DMS 273 (cell line): ENCODE data around the gene PLEKHM3.

Source experiments
- DNase-seq: peaks from one replicate; lab custom pipeline; 2025; ENCODE audit not compliant: unreplicated experiment; lab: John Stamatoyannopoulos, UW

PLEKHM3 gene

DNA sequence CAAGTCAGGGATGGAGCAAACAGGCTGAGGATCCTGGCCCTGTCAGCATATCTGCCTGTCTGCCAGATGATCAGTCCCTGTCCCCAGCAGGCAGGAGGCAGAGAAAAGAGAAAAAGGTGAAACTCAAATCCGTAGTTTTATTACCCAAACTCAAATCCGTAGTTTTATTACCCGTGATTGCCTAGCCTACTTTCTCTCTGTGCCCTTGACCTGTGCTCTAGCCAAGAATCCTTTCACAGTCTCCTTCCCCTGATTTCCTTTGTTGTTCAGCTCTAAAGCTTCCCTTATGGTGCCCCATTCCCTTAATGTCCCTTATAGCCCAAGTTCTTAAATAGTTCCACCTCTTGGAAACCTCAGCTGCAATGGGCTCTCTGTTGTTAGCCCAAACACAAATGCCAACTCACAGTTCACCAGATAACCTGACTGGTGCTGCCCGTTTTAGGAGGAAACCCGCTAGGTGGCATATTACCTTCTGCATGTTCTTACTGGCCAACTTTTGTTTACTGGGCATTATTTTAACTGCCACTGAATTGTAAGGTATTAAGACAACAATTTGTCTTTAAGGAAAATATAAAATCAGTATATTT is 130.0 kb downstream of the PLEKHM3 start:
- DNase-seq: no peak

GRCh38 chr2:207892716-207893402 is 132.5 kb downstream of the PLEKHM3 start:
- no peak for DNase-seq

- DNase-seq: no peak
Observed at GRCh38 chr2:207891086-207891844, 134.1 kb downstream of the PLEKHM3 start.

- DNase-seq: no peak
Observed at GRCh38 chr2:207887500-207887899, 137.8 kb downstream of the PLEKHM3 start.

GRCh38 chr2:207885010-207885409 is 140.3 kb downstream of the PLEKHM3 start:
- DNase-seq: no peak

GRCh38 chr2:207884127-207884526 is 141.2 kb downstream of the PLEKHM3 start:
- no peak for DNase-seq

DNA sequence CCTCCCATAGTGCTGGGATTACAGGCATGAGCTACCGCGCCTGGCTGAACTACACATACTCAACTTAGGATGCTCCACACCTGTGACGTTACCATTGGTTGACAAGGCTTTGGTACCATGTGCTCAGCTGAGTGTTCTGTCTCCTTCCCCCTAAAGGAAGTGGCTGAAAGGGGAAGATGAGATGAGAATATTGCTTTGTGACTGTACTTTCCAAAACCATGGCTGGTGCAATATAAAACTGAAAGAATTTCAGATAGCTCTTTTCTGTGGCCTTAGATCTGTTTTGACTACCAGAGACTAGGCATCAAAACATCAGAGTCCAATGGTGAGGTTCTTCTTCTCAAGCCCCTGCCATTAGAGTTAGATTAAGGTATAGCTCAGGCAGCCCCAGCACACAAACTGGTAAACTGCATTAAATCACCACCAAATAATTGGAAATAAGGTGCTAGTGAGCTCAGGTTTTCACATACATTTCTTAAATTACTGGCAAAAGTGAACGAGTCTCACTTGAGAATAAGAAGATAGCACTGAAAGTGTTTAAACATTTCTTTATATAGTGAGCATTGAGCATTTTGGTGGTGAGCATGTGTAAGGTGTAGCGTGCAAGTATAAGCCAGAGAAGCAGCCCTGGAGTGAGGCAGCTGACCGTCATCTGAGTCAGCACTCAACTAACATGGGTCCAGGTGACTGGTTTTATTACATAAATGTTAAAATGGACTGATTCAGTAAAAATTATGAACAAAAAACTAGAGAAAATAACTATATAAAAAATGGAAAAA is 142.1 kb downstream of the PLEKHM3 start:
- DNase-seq: no peak

- DNase-seq: no peak
Observed at GRCh38 chr2:207881902-207882301, 143.4 kb downstream of the PLEKHM3 start.

DNA sequence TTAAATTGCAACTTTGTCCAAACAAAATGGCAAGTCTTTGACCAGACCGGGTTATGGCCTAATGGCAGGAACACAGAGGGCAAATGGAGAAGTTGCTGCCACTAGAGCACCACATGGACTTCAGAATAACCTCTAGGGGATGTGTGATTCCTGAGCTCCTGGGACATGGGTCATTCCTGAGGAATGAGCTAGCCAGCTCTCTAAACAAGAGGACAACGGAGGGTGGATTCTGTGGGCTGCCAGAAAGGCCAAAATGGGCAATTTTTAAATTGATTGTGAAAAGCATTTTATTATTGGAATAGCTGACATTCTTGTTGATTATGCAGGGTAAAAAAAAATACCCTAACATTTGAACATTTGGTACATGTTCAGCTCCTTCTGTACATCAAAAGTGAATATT is 145.8 kb downstream of the PLEKHM3 start:
- DNase-seq: no peak

- DNase-seq: no peak
Observed at GRCh38 chr2:207876842-207877535, 148.3 kb downstream of the PLEKHM3 start.

DNA sequence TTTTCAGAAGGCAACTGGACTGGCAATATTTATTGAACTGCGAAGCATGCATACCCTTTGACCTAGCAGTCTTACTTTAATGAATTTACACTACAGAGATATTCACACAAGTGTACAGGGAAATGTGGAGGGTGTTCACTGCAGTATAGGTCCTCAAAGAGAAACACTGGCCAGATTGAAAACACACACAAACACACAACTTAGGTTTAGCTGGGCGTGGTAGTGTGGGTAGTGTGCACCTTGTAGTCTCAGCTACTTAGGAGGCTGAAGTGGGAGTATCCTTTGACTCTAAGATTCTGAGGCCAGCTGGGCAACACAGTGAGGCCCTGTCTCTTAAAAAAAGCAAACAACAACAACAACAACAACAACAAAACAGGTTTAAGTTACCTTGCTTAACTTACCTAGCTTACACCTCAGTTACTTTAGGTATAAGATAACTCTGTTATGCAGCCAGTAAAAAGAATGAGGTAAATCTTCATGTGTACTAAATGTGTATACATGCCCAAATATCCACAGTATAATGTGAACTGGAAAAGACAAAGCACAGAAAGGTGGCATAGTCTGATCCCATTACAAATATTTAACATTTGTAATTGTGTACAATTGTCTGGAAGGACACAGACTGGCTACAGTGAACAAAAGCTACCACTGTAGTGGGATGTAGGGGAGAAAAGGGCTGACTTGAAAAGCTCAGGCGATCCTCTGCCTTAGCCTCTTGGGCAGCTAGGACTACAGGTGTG is 149.7 kb downstream of the PLEKHM3 start:
- no peak for DNase-seq

DNA sequence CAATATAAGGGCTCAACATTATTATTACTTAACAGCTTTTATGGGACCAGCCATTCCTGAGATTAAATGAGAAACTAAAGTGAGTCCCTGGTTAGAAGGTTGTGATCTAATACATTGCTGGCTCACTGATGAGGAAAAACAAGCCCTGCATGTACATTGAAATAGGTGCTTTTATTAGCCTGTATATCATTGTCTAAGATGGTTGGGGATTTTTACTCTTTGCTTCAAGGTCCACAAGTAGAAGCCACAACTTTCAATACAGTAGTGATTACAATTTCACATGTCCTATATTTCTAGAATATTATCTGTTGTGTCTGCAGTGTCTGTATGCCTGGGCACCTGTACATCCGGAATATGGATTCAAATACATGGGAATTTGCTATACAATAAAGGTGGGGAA is 151.5 kb downstream of the PLEKHM3 start:
- DNase-seq: no peak

DNA sequence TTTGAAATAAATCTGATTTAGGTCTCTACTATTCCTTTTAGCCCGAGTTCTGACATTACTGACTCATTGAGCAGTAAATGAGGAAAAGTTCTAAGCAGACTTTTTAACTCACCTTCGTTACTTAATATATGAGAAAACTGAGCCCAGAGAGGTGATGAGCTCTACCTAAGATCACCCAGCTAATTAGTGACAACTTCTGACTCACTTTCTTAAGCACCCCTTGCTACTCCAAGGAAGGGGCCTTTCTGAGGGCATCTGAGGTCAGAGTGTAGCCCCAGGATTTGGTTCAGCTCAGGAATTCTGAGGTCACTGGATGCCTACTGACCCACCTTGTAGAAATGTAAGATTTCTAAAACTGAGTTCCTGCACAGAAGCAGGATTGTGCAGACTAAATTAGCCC is 153.4 kb downstream of the PLEKHM3 start:
- no peak for DNase-seq

DNA sequence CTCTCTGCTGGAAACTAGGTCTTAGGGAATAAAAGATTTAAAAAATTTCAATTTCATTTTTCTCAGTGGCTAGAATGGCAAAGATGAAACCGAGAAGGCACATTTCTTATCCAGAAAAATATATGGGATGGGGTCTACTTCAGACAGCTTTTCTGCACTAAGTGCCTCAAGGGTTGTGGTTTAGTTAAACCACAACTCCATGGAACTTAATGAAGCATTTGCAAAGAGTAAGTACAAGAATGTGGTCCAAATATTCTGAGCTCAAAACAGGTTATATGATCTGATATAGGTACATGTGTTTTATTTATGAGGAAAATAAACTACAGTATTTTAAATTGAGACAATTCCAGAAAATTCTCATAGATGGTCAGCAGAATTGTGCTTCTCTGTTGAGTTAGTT is 153.8 kb downstream of the PLEKHM3 start:
- no peak for DNase-seq

DNA sequence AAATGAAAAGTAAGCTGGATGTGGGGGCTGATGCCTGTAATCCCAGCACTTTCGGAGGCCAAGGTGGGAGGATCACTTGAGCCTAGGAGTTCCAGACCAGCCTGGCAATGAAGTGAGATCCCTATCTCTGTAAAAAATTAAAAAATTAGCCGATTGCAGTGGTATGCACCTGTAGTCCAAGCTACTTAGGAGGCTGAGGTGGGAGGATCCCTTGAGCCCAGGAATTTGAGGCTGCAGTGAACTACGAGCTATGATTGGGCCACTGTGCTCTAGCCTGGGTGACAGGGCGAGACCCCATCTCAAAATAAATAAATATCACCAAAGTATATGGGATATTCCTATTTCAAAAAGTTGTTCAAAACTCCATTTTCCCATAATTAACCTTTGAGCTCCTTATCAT is 154.5 kb downstream of the PLEKHM3 start:
- no peak for DNase-seq

DNA sequence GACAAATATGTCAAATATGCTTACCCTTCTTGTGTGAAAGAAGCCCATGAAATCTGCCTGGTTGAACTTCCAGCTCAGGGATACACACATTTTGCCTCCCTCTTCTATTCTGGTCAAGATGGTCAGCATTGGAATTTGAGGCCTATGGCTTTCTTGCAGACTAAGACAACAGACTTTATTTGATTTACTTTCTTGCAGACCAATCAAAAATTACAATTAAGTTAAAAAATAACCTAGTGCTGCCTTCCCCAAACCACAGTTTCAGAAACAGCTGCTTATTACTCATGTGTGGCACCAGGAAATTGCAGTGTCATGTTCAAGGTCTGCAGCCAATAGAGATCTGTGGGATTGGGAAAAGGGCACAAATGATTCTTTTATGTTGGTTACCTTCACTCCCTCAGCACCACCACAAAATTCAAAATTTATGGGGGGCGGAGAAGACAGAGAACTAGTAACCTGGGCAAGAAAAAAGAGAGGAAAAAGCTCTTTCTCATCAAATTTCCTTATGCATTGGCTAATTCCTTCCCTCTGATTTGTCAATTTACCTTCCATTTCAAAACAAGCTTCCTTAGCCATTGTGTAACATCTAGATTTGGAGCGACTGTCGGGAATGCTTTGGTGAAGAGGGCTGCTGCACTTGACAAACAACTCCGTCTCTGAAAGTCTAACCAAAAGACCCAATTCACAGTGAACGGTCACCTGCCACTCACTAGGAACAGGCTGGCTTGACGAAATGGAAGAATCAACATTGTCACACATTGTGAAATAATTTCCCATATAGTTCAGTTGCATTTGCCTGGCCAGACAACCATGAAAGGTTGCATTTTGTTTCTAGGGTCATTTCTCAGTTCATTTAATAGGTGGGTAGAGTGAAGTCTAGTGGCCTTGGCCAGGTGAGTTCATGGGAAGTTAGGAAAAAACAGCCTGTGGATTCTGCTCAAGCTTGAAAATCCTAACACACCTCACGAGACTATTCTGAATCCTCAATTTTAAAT is 155.2 kb downstream of the PLEKHM3 start:
- DNase-seq: no peak

GRCh38 chr2:207868855-207869596 is 156.3 kb downstream of the PLEKHM3 start:
- DNase-seq: no peak

DNA sequence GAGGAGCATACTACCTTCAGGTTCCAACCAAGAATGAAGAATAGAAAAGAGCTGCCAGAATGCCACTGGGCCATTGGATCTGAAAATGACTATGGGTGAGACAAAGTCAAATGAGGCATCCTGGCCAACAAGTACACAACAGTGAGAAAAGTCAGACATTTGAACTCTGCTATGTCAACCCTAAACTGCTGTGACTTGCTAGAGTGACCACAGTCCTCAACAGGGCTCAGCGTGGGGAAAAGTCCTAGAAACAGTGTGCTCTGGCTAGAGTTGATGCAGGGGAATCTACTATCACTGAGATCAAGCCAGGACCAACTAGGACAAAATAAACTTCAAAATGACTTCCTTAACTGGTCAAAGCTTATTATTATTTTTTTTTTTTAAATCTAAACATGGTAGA is 157.4 kb downstream of the PLEKHM3 start:
- no peak for DNase-seq
